Lower lobe of right lung (tissue), 2 donors: ENCODE results near the gene ARAP1. TPM values are rescaled to one million over a fixed set of nuclear protein-coding genes. Genes with fewer than 3 reads are reported as not detected.
A peak's percentile ranks its signal among the peaks of the same experiment; 100 is the strongest.

Source experiments
- ATAC-seq, 2 donors: fragments of 200-7000 bp; cut with Tn5 transposase; one replicate each; pipeline ENCODE4 v1.9.1; 2020 to 2022; ENCODE audit warnings: mild to moderate bottlenecking in 2 of 2, moderate library complexity in 2 of 2
- DNase-seq: peaks from one replicate; pipeline ENCODE4 v3.0.0-alpha.2; 2020
- H3K27ac ChIP-seq: fragments of 200-600 bp; one replicate; pipeline ENCODE4 v1.8.0; 2022
- H3K27me3 ChIP-seq: fragments of 200-600 bp; one replicate; pipeline ENCODE4 v1.8.0; 2022; ENCODE audit warnings: low read depth
- H3K36me3 ChIP-seq: fragments of 200-600 bp; one replicate; pipeline ENCODE4 v1.8.0; 2022; ENCODE audit warnings: mild to moderate bottlenecking
- H3K4me1 ChIP-seq: fragments of 200-600 bp; one replicate; pipeline ENCODE4 v1.8.0; 2022
- H3K4me3 ChIP-seq: fragments of 200-600 bp; one replicate; pipeline ENCODE4 v1.8.0; 2022; ENCODE audit warnings: mild to moderate bottlenecking
- H3K9me3 ChIP-seq: fragments of 200-600 bp; one replicate; pipeline ENCODE4 v1.8.0; 2022
- CTCF ChIP-seq: fragments of 200-600 bp; IDR thresholded peaks from one replicate; pipeline ENCODE4 v1.8.0; 2022; ENCODE audit warnings: antibody characterized with exemption, mild to moderate bottlenecking
- intact Hi-C: fragments of 100-400 bp; cut with DNase I; formaldehyde crosslinking; loops from one replicate; pipeline ENCODE4 v1.11.0; 2022
- total RNA-seq: library from RNA; stranded (reverse); fragmentation: NEBNext Ultra II Directional; extraction: Animal tissue kit (Norgen Biotek cat#: 25700); gene quantifications from one replicate; pipeline ENCODE4 v1.2.1, GENCODE V29; 2021
- donor health status: DM: no; HTN: yes; CAD: no; lungs with severe emphysema.

Gene ARAP1
- total RNA-seq, 1 donor from 2014 or later, result 276 TPM

GRCh38 chr11:72720784-72721183, 31.4 kb downstream of the ARAP1 start:
- TF ChIP-seq CTCF, result no peak
- Histone ChIP-seq H3K27ac (peak overlapping the region; percentile 90), H3K9me3 (no peaks in the 10 kb centered on the region), H3K27me3 (no peaks in the 10 kb centered on the region), H3K4me3 (peak overlapping the region; percentile 79), H3K36me3 (peaks cover 46% of the 10 kb centered on the region), H3K4me1 (peaks cover 91% of the 10 kb centered on the region)
- ATAC-seq, result no peak
- peak; percentile 46 for DNase-seq
- intact Hi-C loops, result no loop called here

DNA sequence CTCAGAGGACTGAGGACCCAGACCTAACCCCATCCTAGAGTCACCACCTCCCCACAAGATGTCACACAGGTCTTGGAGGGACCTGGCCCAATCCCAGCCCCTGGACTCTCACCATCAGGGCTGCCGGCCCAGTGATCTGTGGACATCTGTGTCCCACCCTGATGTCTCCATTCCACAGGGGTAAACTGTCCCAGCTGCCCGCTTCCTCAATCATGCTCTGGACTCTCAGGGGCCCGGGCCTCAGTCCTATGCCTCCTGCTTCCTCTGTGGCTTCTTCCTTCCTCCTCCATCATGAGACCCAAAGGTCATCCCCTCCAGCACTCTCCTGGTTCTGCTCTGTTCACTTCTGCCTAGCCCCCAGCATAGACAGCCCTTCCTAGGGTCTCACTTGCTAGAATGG, 32.2 kb downstream of the ARAP1 start:
- Histone ChIP-seq H3K27me3 (no peaks in the 10 kb centered on the region), H3K4me3 (peak overlapping the region; percentile 79), H3K27ac (peak overlapping the region; percentile 90), H3K4me1 (peaks cover 91% of the 10 kb centered on the region), H3K9me3 (no peaks in the 10 kb centered on the region), H3K36me3 (peaks cover 52% of the 10 kb centered on the region)
- intact Hi-C loops, result no loop called here
- TF ChIP-seq CTCF, result no peak
- ATAC-seq, result no peak
- peak; percentile 74 for DNase-seq

DNA sequence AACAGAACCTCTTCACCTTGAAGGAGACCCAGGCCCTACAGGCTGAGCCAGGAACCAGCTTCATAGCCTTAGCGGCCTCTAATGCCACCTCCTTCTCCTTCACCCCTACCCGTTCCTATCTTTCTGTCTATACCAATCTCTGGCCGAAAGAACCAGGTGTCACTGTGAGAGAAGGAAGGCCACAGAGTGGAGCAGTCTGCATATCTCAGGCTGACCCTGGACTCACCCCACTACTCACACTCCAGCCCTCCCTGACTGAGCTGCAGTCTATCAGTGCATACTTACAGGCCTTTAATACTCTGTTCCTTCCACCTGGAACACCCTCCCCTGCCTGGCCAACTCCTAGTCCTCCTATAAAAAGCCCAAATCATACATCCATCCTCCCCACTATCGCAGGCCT, 32.7 kb downstream of the ARAP1 start:
- H3K4me3 ChIP-seq, result peak overlapping the region; percentile 79

GRCh38 chr11:72719144-72719543, 33.1 kb downstream of the ARAP1 start:
- H3K4me1 ChIP-seq, result peaks cover 89% of the 10 kb centered on the region
- DNase-seq (peak; percentile 46), ATAC-seq (peak; percentile 16 to 32)
- H3K36me3 ChIP-seq, result peaks cover 53% of the 10 kb centered on the region
- TF ChIP-seq CTCF, result no peak
- H3K9me3 ChIP-seq, result no peaks in the 10 kb centered on the region
- no peaks in the 10 kb centered on the region for H3K27me3 ChIP-seq
- H3K27ac ChIP-seq, result peak overlapping the region; percentile 90
- H3K4me3 ChIP-seq, result peak overlapping the region; percentile 79
- intact Hi-C loops, result no loop called here

More for the DNA sequence above, 32.7 kb downstream of the ARAP1 start:
- Histone ChIP-seq H3K27me3 (no peaks in the 10 kb centered on the region), H3K9me3 (no peaks in the 10 kb centered on the region), H3K27ac (peak overlapping the region; percentile 90), H3K4me1 (peaks cover 92% of the 10 kb centered on the region), H3K36me3 (peaks cover 53% of the 10 kb centered on the region)
- intact Hi-C loops, result no loop called here
- TF ChIP-seq CTCF, result no peak
- DNase-seq, result no peak
- ATAC-seq, result no peak

DNA sequence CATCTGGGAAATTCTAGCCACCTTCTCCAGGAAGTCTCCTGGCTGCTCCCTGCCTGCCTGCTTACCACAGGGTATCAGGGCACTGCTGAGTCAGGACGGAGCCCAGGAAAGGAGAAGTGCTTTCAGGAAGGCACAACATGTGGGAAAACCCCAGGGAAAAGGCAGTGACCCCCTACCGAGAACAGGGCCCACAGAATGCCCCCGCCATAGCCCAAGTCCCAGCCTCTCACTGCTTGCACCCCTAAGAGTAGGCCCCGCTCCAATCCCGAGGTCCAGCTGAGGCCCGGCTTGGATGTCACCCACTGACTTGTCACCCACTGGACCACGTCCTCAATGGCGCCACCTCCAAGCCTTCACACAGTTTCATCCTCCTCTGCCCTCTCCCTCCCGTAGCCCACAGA, 34.1 kb downstream of the ARAP1 start:
- Histone ChIP-seq H3K36me3 (peaks cover 58% of the 10 kb centered on the region), H3K4me1 (peaks cover 86% of the 10 kb centered on the region), H3K4me3 (no peak overlapping the region), H3K9me3 (no peaks in the 10 kb centered on the region), H3K27ac (no peak overlapping the region), H3K27me3 (no peaks in the 10 kb centered on the region)
- intact Hi-C loops, result no loop called here
- peak; percentile 51 for DNase-seq
- ATAC-seq, result no peak
- TF ChIP-seq CTCF, result no peak
